ENCODE results near the gene CADM1.
A peak's percentile ranks its signal among the peaks of the same experiment; 100 is the strongest.

Gene CADM1

GRCh38 chr11:115515647-115516395 lies 11.6 kb upstream of the CADM1 start:
- DNase-seq, result no peak

GRCh38 chr11:115506954-115507675 lies 2.9 kb upstream of the CADM1 start:
- DNase-seq, result no peak

DNA sequence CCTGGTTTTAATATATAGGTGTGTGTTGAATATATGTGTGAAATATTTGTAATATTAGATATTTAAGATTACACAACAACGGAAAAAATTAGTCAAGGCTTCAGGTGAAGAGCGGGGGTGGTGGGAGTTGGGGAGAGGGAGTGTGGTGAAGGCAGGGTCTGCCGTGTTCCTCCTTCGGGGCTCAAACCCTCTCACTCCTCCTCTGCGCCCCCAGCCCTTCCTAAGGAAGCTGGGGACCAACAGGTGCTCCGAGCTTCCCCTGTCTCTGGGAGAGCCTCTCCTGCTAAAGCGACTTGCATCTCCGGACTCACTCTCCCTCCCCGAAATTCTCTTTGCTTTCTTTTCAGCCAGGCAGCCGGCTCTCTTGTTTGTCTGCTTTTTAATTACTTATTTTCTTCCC lies 960 bp upstream of the CADM1 start:
- DNase-seq, result no peak

DNA sequence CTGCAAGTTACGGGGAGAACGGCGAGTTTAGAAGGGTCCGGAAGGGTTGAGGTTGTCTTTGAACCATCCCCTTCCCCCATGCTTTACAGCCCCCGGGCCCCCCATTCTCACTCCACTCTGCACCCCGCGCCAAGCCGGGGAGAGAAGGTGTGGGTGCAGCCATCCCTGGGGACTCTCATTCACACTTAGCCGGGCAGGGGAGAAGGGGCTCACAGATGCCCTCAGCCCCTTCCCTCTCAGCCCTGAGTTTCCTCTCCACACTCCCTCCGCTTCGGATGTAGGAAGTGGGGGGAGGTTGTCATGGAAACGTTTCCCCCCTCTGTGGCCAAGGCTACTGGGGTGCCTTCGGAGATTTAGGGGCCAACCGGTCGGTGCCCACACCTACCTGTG lies 334 bp downstream of the CADM1 start:
- DNase-seq, result peak; percentile 3

- DNase-seq, result peak; percentile 25
Observed at GRCh38 chr11:115503083-115503885, 931 bp downstream of the CADM1 start.

- no peak for DNase-seq
Observed at GRCh38 chr11:115502636-115503082, 1.6 kb downstream of the CADM1 start.

- no peak for DNase-seq
Observed at GRCh38 chr11:115501893-115502589, 2.2 kb downstream of the CADM1 start.

DNA sequence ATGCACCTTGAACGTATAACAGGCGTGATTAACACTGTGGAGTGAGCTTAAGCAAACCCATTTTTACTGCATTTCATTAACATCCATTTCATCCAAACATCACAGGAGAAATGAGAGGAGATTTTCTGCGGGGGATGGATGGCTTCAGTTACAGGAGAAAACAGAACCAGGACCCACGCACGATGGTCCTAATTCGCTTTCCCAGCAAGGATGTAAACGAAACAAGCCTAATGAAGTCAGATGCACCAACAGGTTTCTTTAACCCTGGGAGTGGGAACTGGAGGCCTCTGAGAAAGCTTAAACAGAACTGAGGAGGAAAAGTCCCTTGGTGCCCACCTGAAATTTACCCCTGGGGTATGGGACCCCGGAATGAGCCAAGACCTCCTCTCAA lies 2.7 kb downstream of the CADM1 start:
- DNase-seq, result no peak

DNA sequence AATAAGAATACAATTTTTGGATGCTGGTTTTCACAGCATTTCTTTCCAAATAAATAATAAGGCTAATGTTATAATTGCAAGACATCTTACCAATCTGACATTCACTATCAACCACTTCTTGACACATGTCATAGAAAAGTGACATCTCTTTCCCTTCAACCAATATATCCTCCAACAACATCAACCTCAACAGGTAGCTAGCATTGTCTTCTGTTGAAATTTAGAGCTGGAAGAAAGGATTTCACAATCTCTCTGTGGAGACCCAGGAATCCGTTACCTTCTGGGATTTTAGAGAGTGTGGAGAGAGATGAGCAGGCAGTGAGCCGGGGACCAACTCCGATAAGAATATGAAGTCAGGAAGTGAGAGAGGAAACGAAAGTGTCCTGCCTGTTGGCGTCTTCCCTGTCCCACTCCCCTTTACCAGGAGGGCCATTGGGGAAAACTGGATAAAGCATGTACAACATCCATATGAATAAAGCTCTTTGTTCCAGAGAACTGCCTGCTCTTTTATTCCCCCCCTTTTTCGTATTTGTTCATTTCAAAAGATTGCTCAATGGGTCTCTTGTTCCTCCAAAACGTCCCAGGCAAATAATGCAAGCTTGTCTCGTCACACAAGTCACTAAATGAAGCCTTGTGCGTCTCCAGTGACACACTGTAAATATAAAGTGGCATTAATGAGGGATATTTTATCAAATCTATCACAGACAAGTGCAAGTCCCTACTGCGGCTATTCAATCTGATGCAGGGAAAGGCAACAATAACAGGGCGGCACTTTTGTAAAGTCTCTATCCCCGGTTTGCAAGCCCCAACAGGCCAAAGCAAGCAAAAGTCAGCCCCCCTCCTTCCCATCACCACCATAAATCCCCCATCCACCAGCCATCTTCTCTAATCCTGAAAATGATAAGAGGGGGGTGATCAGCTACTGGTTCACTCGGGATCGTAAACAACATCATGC lies 3.4 kb downstream of the CADM1 start:
- no peak for DNase-seq

- DNase-seq, result no peak
Observed at GRCh38 chr11:115499891-115500290, 4.3 kb downstream of the CADM1 start.

DNA sequence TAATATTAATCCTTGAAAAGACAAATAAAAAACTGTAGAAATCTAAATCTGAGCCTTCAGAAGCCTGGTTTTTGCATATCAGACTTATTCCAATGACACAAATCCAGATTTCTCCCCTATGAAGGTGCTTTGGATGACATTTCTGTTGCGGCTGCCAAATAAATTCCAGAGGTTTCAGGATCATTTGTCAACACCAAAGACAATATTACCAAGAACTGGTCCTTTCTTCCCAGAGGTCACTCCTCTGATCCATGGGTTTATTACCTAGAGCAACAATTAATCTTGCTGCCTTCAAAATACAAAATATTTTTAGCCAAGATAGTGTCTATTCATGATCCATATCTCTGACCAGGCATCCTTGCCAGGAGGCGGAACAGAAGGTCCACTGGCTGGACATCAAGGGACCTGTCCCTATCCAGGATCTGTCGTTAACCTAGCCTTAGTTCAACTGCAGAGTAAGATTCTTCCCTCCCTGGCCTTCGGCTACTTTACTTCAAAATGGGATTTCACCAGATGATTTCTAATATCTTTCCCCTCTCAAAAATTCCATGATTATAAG lies 4.9 kb downstream of the CADM1 start:
- no peak for DNase-seq

GRCh38 chr11:115498354-115498753 lies 5.9 kb downstream of the CADM1 start:
- DNase-seq, result no peak

- DNase-seq, result no peak
Observed at GRCh38 chr11:115497303-115497702, 6.9 kb downstream of the CADM1 start.

DNA sequence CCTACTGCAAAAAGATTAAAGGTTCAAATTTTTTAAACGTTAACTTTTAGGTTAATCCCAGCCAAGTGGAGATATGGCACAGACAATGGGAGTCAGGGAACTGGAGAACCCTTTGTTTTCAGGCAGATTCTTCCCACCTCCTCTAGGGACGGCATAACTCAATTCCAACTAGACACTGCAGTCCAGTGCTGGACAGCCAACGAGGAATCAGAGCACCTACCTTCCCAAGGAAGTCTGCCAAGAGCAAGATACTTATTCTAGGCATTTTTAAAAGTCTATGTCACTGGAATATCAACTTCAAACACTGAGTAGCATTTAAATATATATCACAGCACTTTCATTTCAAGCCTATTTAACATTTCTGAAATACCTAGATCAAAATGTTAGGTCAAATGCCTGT lies 7.3 kb downstream of the CADM1 start:
- no peak for DNase-seq

DNA sequence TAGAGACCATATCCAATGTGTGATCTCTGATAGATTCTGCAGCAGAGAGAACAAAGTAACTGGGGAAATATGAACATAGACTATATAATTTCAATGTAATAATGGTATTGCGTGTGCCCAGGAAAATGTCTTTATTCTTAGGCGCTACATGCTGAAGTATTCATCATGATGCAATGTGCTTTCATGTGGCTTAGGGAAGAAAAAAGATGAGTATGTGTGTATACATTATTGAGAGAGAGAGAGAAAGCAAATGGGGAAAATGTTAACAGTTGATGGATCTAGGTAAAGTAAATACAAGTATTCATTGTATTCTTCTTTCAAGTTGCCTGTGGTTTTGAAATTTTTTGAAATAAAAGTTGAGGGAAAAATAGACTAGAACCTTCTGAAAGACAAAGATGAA lies 10.3 kb downstream of the CADM1 start:
- DNase-seq, result no peak

GRCh38 chr11:115493488-115493887 lies 10.7 kb downstream of the CADM1 start:
- DNase-seq, result no peak

- no peak for DNase-seq
Observed at GRCh38 chr11:115489466-115489865, 14.7 kb downstream of the CADM1 start.

GRCh38 chr11:115488945-115489344 lies 15.3 kb downstream of the CADM1 start:
- peak; percentile 47 for DNase-seq

GRCh38 chr11:115481528-115481927 lies 22.7 kb downstream of the CADM1 start:
- no peak for DNase-seq

DNA sequence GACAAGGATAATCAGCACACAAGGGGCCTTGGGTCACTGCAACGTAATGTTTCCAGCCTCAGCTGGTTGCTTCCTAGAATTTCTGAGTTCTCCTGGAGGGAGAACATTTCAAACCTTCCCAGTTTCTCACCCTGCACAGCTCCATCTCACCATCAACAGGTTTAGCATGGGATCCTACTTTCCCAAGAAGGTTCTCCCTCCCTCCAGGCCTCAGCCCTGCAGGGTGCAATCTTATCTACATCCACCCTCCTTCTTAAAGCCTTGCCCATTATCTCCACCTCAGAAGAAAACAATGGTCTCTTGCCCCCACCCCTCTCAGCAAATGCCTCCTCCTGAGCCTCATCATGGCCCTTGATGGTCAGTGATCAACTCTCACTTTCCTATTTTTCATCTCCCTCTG lies 23.6 kb downstream of the CADM1 start:
- no peak for DNase-seq

DNA sequence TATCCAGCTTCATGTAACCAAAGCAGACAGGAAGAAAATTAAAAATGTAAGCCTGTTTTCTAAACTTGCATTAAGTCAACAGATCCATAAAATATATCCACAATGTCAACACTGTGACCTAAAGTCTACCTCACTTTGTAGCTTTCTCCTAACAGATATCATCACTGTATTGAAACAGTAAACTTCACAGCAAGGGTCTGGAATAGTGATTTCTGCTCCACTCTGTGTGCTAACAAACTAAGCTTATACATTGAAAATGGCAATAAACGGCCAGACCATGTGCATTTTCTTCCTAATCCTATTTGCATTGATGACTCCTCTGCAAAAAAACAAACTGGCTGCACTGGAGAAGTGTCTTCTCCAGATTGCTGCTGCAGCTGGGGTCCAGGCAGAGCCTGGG lies 26.8 kb downstream of the CADM1 start:
- no peak for DNase-seq
